Measurements from ENCODE around the gene CD209.

The CD209 gene

DNA sequence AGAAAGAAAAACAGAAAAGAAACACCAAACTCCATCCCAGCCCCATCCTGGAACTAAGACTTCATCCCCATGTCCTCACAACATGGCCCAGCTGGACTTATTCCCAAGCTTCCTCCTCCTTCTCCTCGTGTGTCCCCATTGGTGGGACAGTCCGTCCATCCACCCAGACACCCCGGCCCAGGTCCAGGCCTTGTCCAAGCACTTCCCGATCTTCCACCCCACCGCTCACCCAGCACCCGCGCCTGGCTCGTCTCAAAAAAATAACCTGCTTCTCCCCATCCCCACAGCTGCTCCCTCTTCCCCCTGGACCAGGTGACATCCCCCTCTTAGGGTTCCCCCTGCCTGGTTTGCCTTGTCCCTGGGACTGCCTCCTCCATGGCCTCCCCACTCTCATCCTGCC is 44.0 kb downstream of the CD209 start:
- Histone ChIP-seq H3K4me3 (ENCODE audit: low read depth in 1 of 5, low read length in 5 of 5) (no peak overlapping the region), H3K27ac (ENCODE audit: low read depth, low read length) (no peak overlapping the region), H3K9me3 (ENCODE audit: control insufficient read depth in 5 of 5, low read length in 5 of 5) (no peaks in the 10 kb centered on the region)

GRCh38 chr19:7701654-7702457 is 45.5 kb downstream of the CD209 start, which contains the start of gene FCER2:
Gene FCER2, minus strand, starts transcription at chr19:7702131. Its CDS starts 2,371 bp downstream, at chr19:7699760.
- H3K27ac ChIP-seq (ENCODE audit: low read depth, low read length) = no peak within 1 kb of the TSS

More for the DNA sequence above, 44.0 kb downstream of the CD209 start:
- Histone ChIP-seq H3K36me3 (ENCODE audit: control insufficient read depth in 5 of 5, insufficient read depth in 5 of 5, low read length in 5 of 5) (no peaks in the 10 kb centered on the region), H3K27me3 (ENCODE audit: control insufficient read depth in 5 of 5, insufficient read depth in 4 of 5, low read length in 5 of 5) (peaks cover 4 to 19% (median 13%) of the 10 kb centered on the region in 5 donors), H3K9ac (ENCODE audit: low read length in 5 of 5) (no peak overlapping the region), H3K4me1 (ENCODE audit: control insufficient read depth in 5 of 5, insufficient read depth in 5 of 5, low read length in 5 of 5) (peaks cover 0 to 39% (median 4%) of the 10 kb centered on the region in 5 donors)

GRCh38 chr19:7701049-7701653 is 46.2 kb downstream of the CD209 start:
- H3K27me3 ChIP-seq (ENCODE audit: control insufficient read depth in 5 of 5, insufficient read depth in 4 of 5, low read length in 5 of 5) = peaks cover 15 to 31% (median 23%) of the 10 kb centered on the region in 5 donors
- no peaks in the 10 kb centered on the region for H3K36me3 ChIP-seq (ENCODE audit: control insufficient read depth in 5 of 5, insufficient read depth in 5 of 5, low read length in 5 of 5)
- peaks cover 0 to 23% (median 4%) of the 10 kb centered on the region in 5 donors for H3K4me1 ChIP-seq (ENCODE audit: control insufficient read depth in 5 of 5, insufficient read depth in 5 of 5, low read length in 5 of 5)

More at GRCh38 chr19:7701654-7702457, 45.5 kb downstream of the CD209 start, which contains the start of gene FCER2:
- Histone ChIP-seq H3K4me3 (ENCODE audit: low read depth in 1 of 5, low read length in 5 of 5) (no peak within 1 kb of the TSS), H3K9me3 (ENCODE audit: control insufficient read depth in 5 of 5, low read length in 5 of 5) (no peaks in the 10 kb centered on the region), H3K4me1 (ENCODE audit: control insufficient read depth in 5 of 5, insufficient read depth in 5 of 5, low read length in 5 of 5) (peaks cover 0 to 30% (median 4%) of the 10 kb centered on the region in 5 donors), H3K9ac (ENCODE audit: low read length in 5 of 5) (no peak within 1 kb of the TSS), H3K27me3 (ENCODE audit: control insufficient read depth in 5 of 5, insufficient read depth in 4 of 5, low read length in 5 of 5) (peaks cover 14 to 31% (median 23%) of the 10 kb centered on the region in 5 donors), H3K36me3 (ENCODE audit: control insufficient read depth in 5 of 5, insufficient read depth in 5 of 5, low read length in 5 of 5) (no peaks in the 10 kb centered on the region)

GRCh38 chr19:7699417-7700401 is 47.6 kb downstream of the CD209 start:
- Histone ChIP-seq H3K36me3 (ENCODE audit: control insufficient read depth in 5 of 5, insufficient read depth in 5 of 5, low read length in 5 of 5) (no peaks in the 10 kb centered on the region), H3K27me3 (ENCODE audit: control insufficient read depth in 5 of 5, insufficient read depth in 4 of 5, low read length in 5 of 5) (peaks cover 19 to 30% (median 22%) of the 10 kb centered on the region in 5 donors), H3K9me3 (ENCODE audit: control insufficient read depth in 5 of 5, low read length in 5 of 5) (no peaks in the 10 kb centered on the region), H3K4me3 (ENCODE audit: low read depth in 1 of 5, low read length in 5 of 5) (no peak overlapping the region), H3K27ac (ENCODE audit: low read depth, low read length) (no peak overlapping the region), H3K9ac (ENCODE audit: low read length in 5 of 5) (no peak overlapping the region), H3K4me1 (ENCODE audit: control insufficient read depth in 5 of 5, insufficient read depth in 5 of 5, low read length in 5 of 5) (peaks cover 0 to 19% (median 3%) of the 10 kb centered on the region in 5 donors)

More at GRCh38 chr19:7701049-7701653, 46.2 kb downstream of the CD209 start:
- H3K9me3 ChIP-seq (ENCODE audit: control insufficient read depth in 5 of 5, low read length in 5 of 5) = no peaks in the 10 kb centered on the region
- no peak overlapping the region for H3K4me3 ChIP-seq (ENCODE audit: low read depth in 1 of 5, low read length in 5 of 5)
- no peak overlapping the region for H3K27ac ChIP-seq (ENCODE audit: low read depth, low read length)
- H3K9ac ChIP-seq (ENCODE audit: low read length in 5 of 5) = no peak overlapping the region

GRCh38 chr19:7699003-7699402 is 48.3 kb downstream of the CD209 start:
- H3K27ac ChIP-seq (ENCODE audit: low read depth, low read length) = no peak overlapping the region
- H3K9ac ChIP-seq (ENCODE audit: low read length in 5 of 5) = no peak overlapping the region
- H3K36me3 ChIP-seq (ENCODE audit: control insufficient read depth in 5 of 5, insufficient read depth in 5 of 5, low read length in 5 of 5) = no peaks in the 10 kb centered on the region
- H3K4me1 ChIP-seq (ENCODE audit: control insufficient read depth in 5 of 5, insufficient read depth in 5 of 5, low read length in 5 of 5) = peaks cover 0 to 17% (median 3%) of the 10 kb centered on the region in 5 donors
- no peak overlapping the region for H3K4me3 ChIP-seq (ENCODE audit: low read depth in 1 of 5, low read length in 5 of 5)
- H3K9me3 ChIP-seq (ENCODE audit: control insufficient read depth in 5 of 5, low read length in 5 of 5) = no peaks in the 10 kb centered on the region
- H3K27me3 ChIP-seq (ENCODE audit: control insufficient read depth in 5 of 5, insufficient read depth in 4 of 5, low read length in 5 of 5) = peaks cover 18 to 25% (median 20%) of the 10 kb centered on the region in 5 donors

DNA sequence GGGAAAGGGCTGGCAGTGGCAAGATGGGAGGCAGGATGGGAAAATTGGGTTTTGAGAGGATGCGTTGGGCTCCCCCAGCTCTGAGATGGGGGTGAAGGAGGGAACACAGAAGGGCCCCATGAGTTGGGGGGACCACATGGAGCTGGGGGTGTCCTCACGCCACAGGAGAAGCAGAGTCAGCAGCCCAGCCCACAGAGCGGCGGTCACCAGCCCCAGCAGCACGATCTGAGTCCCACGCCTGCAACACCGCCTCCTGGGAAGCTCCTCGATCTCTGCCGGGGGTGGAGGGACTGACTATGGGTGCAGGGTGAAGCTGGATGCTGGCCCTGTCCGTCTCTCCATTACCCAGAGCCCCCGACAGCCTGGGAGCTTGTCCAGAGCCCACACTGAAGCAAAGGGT is 48.8 kb downstream of the CD209 start:
- Histone ChIP-seq H3K27ac (ENCODE audit: low read depth, low read length) (no peak overlapping the region), H3K9ac (ENCODE audit: low read length in 5 of 5) (no peak overlapping the region), H3K4me3 (ENCODE audit: low read depth in 1 of 5, low read length in 5 of 5) (no peak overlapping the region), H3K9me3 (ENCODE audit: control insufficient read depth in 5 of 5, low read length in 5 of 5) (no peaks in the 10 kb centered on the region), H3K36me3 (ENCODE audit: control insufficient read depth in 5 of 5, insufficient read depth in 5 of 5, low read length in 5 of 5) (no peaks in the 10 kb centered on the region), H3K4me1 (ENCODE audit: control insufficient read depth in 5 of 5, insufficient read depth in 5 of 5, low read length in 5 of 5) (peaks cover 0 to 17% (median 3%) of the 10 kb centered on the region in 5 donors), H3K27me3 (ENCODE audit: control insufficient read depth in 5 of 5, insufficient read depth in 4 of 5, low read length in 5 of 5) (peaks cover 18 to 25% (median 20%) of the 10 kb centered on the region in 5 donors)

GRCh38 chr19:7697721-7698287 is 49.5 kb downstream of the CD209 start:
- peaks cover 0 to 17% (median 3%) of the 10 kb centered on the region in 5 donors for H3K4me1 ChIP-seq (ENCODE audit: control insufficient read depth in 5 of 5, insufficient read depth in 5 of 5, low read length in 5 of 5)
- peaks cover 16 to 29% (median 19%) of the 10 kb centered on the region in 5 donors for H3K27me3 ChIP-seq (ENCODE audit: control insufficient read depth in 5 of 5, insufficient read depth in 4 of 5, low read length in 5 of 5)
- H3K4me3 ChIP-seq (ENCODE audit: low read depth in 1 of 5, low read length in 5 of 5) = no peak overlapping the region
- H3K9ac ChIP-seq (ENCODE audit: low read length in 5 of 5) = no peak overlapping the region
- no peaks in the 10 kb centered on the region for H3K36me3 ChIP-seq (ENCODE audit: control insufficient read depth in 5 of 5, insufficient read depth in 5 of 5, low read length in 5 of 5)
- H3K9me3 ChIP-seq (ENCODE audit: control insufficient read depth in 5 of 5, low read length in 5 of 5) = no peaks in the 10 kb centered on the region
- no peak overlapping the region for H3K27ac ChIP-seq (ENCODE audit: low read depth, low read length)

DNA sequence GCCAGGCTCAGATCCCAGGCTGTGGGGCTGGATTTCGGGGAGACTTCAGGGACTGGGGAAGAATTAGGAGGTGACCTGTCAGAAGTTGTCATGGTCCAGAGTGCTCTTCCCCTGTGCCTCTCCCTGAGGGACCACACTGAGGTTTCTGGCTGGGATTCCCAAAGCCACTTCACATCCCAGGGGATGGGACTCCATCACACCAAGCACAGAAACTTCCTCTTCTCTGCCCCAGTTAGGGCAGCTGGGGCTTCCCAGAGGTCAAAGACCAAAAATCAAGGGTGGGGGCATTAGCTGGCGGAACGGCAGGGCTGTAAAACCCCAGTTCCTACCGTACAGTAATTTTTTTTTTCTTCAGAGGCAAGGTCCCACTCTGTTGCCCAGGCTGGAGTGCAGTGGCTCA is 52.8 kb downstream of the CD209 start:
- Histone ChIP-seq H3K36me3 (ENCODE audit: control insufficient read depth in 5 of 5, insufficient read depth in 5 of 5, low read length in 5 of 5) (no peaks in the 10 kb centered on the region), H3K27me3 (ENCODE audit: control insufficient read depth in 5 of 5, insufficient read depth in 4 of 5, low read length in 5 of 5) (peaks cover 19 to 39% (median 23%) of the 10 kb centered on the region in 5 donors), H3K9me3 (ENCODE audit: control insufficient read depth in 5 of 5, low read length in 5 of 5) (no peaks in the 10 kb centered on the region), H3K27ac (ENCODE audit: low read depth, low read length) (no peak overlapping the region), H3K4me1 (ENCODE audit: control insufficient read depth in 5 of 5, insufficient read depth in 5 of 5, low read length in 5 of 5) (peaks cover 0 to 8% (median 0%) of the 10 kb centered on the region in 5 donors), H3K9ac (ENCODE audit: low read length in 5 of 5) (no peak overlapping the region), H3K4me3 (ENCODE audit: low read depth in 1 of 5, low read length in 5 of 5) (no peak overlapping the region)

DNA sequence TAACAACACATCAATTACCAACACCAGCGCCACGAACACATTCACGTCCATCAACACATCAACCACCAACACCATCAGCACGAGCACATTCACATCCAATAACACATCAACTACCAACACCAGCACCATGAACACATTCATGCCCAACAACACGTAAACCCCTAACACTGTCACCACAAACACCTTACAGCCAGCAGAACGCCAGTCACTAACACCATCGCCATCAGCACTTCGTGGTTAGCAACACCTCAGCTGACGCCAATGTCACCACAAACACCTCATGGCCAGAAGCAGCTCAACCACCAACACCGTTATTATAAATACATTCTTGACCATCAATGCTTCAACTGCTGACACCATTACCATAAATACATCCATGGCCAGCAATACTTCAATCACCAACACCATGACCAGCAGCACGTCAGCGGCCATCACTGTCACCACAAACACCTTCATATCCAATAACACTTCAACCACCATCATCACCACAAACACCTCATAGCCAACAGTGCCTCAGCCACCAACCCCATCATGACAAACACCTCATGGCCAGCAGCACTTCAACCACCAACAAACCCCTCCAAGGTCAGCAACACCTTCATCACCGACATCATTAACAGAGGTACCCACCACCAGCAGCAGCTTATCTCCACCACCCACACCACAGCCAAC is 54.8 kb downstream of the CD209 start:
- Histone ChIP-seq H3K27me3 (ENCODE audit: control insufficient read depth in 5 of 5, insufficient read depth in 4 of 5, low read length in 5 of 5) (peaks cover 6 to 30% (median 17%) of the 10 kb centered on the region in 5 donors), H3K9ac (ENCODE audit: low read length in 5 of 5) (no peak overlapping the region), H3K27ac (ENCODE audit: low read depth, low read length) (no peak overlapping the region), H3K36me3 (ENCODE audit: control insufficient read depth in 5 of 5, insufficient read depth in 5 of 5, low read length in 5 of 5) (no peaks in the 10 kb centered on the region), H3K4me1 (ENCODE audit: control insufficient read depth in 5 of 5, insufficient read depth in 5 of 5, low read length in 5 of 5) (peaks cover 0 to 4% (median 0%) of the 10 kb centered on the region in 5 donors), H3K9me3 (ENCODE audit: control insufficient read depth in 5 of 5, low read length in 5 of 5) (no peaks in the 10 kb centered on the region), H3K4me3 (ENCODE audit: low read depth in 1 of 5, low read length in 5 of 5) (no peak overlapping the region)

All from subcutaneous abdominal adipose tissue (tissue), 5 donors.